Lower leg skin (tissue), 4 donors: ENCODE results near the gene CST7. TPM values are rescaled to one million over a fixed set of nuclear protein-coding genes. Genes with fewer than 3 reads are reported as not detected.

ENCODE experiments used
- DNase-seq, 2 donors: peaks; one replicate each; pipeline ENCODE4 v3.0.0-alpha.2; 2019; ENCODE audit warnings: low spot score in 2 of 2
- H3K4me3 ChIP-seq: fragments of 200-600 bp; sonication (generic); 2 replicates; pipeline ENCODE4 v1.5.1; 2017; ENCODE audit warnings: mild to moderate bottlenecking, low read depth; ENCODE audit not compliant: poor library complexity, severe bottlenecking
- CTCF ChIP-seq, 3 donors: fragments of 450-650 bp; IDR thresholded peaks; one replicate each; pipeline ENCODE4 v1.5.1; 2016; ENCODE audit warnings: antibody characterized with exemption in 3 of 3, mild to moderate bottlenecking in 3 of 3, moderate library complexity in 2 of 3
- POLR2A ChIP-seq, 2 donors: fragments of 450-650 bp; IDR thresholded peaks; one replicate each; pipeline ENCODE4 v1.6.1; 2016 to 2017; ENCODE audit warnings: antibody characterized with exemption in 2 of 2, mild to moderate bottlenecking in 1 of 2, moderate library complexity in 1 of 2
- WGBS, 2 donors: methylation state at CpG; one replicate each; pipeline ENCODE4 v1.1.5; 2018; 5-methylcytosine and 5-hydroxymethylcytosine counted together
- intact Hi-C: fragments of 100-400 bp; cut with DNase I; formaldehyde crosslinking; loops from one replicate; pipeline ENCODE4 v1.15.0; 2023; ENCODE audit warnings: low total_unique reads
- total RNA-seq, 4 donors: library from RNA; depleted of rRNA; stranded (reverse); fragments of >200 nt; gene quantifications; one replicate each; pipeline ENCODE4 v1.1.0, GENCODE V29; 2016

Gene CST7
- total RNA-seq, 4 donors from 2014 or later: 0.42 to 5.1 (median 1.2) TPM

DNA sequence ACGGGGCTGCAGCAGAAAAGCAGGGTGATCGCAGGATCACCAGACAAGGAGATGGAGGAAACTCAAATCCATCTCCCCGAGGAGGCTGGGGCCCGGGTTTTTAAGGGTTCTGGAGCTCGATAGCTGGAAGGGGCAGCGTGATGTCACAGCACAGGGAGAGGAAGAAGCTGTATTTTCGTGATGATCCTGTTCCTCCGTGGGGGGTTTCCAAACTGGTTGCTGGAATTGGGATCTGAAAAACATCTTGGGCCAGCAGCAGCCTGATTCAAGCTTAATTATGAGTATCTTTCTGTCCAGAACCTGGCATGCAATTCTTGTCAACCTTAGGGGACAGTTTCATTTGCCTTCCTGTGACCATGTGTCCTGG, 4.1 kb downstream of the CST7 start:
- 59 to 60% methylated on average over 8 of the region's 8 CpGs for WGBS, 2 donors
- no peak overlapping the region for H3K4me3 ChIP-seq
- intact Hi-C loops: no loop called here
- TF ChIP-seq CTCF (IDR thresholded peaks at IDR 0.05) (no peak), POLR2A (IDR thresholded peaks at IDR 0.05) (no peak)
- DNase-seq: no peak

- WGBS, 2 donors: 74 to 82% methylated on average over 16 of the region's 16 CpGs
- peak in 1 of 2 donors; percentile 83 for DNase-seq
Observed at GRCh38 chr20:24953621-24954133, 4.6 kb downstream of the CST7 start.

GRCh38 chr20:24954151-24954550, 5.1 kb downstream of the CST7 start:
- H3K4me3 ChIP-seq: no peak overlapping the region
- WGBS, 2 donors: 82 to 85% methylated on average over 8 of the region's 8 CpGs
- TF ChIP-seq CTCF (IDR thresholded peaks at IDR 0.05): no peak
- no peak for TF ChIP-seq POLR2A (IDR thresholded peaks at IDR 0.05)
- DNase-seq: peak in 1 of 2 donors; percentile 64
- intact Hi-C loops: no loop called here

More at GRCh38 chr20:24953621-24954133, 4.6 kb downstream of the CST7 start:
- TF ChIP-seq CTCF (IDR thresholded peaks at IDR 0.05) (no peak), POLR2A (IDR thresholded peaks at IDR 0.05) (no peak)
- intact Hi-C loops: no loop called here
- no peak overlapping the region for H3K4me3 ChIP-seq

DNA sequence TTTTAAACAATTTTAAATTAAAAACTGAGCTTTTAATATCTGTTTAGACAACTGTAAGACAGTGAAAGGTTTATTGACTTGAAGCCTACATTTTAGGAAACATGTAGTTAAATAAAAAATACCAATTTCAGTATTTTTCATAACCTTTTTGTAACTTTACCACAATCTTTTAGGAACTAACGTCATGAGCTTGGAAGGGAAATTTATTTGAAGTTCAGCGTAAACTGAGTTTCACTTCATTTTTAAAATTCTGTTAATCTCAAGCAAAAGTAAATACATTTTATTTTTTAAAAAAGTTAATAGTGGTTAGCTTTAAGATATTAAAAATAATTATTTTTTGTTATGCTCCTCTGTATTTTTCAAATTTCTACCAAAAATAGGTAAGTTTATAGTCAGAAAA, 5.5 kb downstream of the CST7 start:
- DNase-seq: no peak
- intact Hi-C loops: no loop called here
- WGBS, 2 donors: 81 to 85% methylated on average over 2 of the region's 2 CpGs
- no peak for TF ChIP-seq POLR2A (IDR thresholded peaks at IDR 0.05)
- no peak for TF ChIP-seq CTCF (IDR thresholded peaks at IDR 0.05)
- no peak overlapping the region for H3K4me3 ChIP-seq

- intact Hi-C loops: no loop called here
- no peak for TF ChIP-seq CTCF (IDR thresholded peaks at IDR 0.05)
- no peak for TF ChIP-seq POLR2A (IDR thresholded peaks at IDR 0.05)
- WGBS, 2 donors: 60 to 63% methylated on average over 3 of the region's 3 CpGs
- DNase-seq: peak in 1 of 2 donors; percentile 28
- no peak overlapping the region for H3K4me3 ChIP-seq
Observed at GRCh38 chr20:24955045-24955444, 6.0 kb downstream of the CST7 start.
